Measurements from ENCODE around the gene OSTF1.

Gene OSTF1

DNA sequence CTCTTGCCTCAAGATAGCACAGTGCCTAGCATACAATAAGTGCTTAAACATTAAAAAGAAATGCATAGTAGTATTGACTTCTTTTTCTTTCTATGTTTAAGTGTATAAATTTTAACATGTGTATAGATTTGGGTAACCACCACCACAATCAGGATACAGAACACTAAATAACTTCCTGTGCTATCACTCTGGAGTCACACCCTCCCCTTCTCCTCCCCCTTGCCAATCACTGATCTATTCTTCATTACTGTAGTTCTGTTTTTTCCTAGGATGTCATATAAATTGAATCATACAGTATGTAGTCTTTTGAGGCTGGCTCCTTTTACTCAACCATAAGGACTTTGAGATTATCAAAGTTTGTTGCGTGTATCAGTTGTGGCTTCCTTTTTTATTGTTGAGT, 68.5 kb downstream of the OSTF1 start:
- no peak overlapping the region for H2AK5ac ChIP-seq (ENCODE audit: low read length, severe bottlenecking)
- H3K14ac ChIP-seq (ENCODE audit: low read length in 2 of 2): no peak overlapping the region
- H4K91ac ChIP-seq (ENCODE audit: low read length): no peak overlapping the region
- no peaks in the 10 kb centered on the region for H3K27me3 ChIP-seq (ENCODE audit: control insufficient read depth in 1 of 2, insufficient read depth in 1 of 2, low read length in 2 of 2)
- no peaks in the 10 kb centered on the region for H3K4me1 ChIP-seq (ENCODE audit: control insufficient read depth, insufficient read depth, low read depth, low read length)
- DNase-seq: no peak
- H3K23ac ChIP-seq (ENCODE audit: low read length in 2 of 2): no peak overlapping the region
- 100% methylated on average over 1 of the region's 1 CpG for WGBS
- no peak overlapping the region for H4K8ac ChIP-seq (ENCODE audit: low read length)
- no peak overlapping the region for H2BK15ac ChIP-seq (ENCODE audit: low read depth, poor library complexity, severe bottlenecking)
- H2BK120ac ChIP-seq (ENCODE audit: low read depth, low read length): no peak overlapping the region
- no peaks in the 10 kb centered on the region for H3K79me1 ChIP-seq (replicated peaks; ENCODE audit: low read length, poor library complexity, severe bottlenecking)
- no peak overlapping the region for H3K18ac ChIP-seq (ENCODE audit: low read depth in 1 of 2, low read length in 2 of 2)
- peaks cover 5 to 28% of the 10 kb centered on the region in 2 experiments for H3K36me3 ChIP-seq (ENCODE audit: control insufficient read depth in 1 of 2, insufficient read depth in 2 of 2, low read depth in 1 of 2, low read length in 2 of 2)
- no peak overlapping the region for H2AFZ ChIP-seq (ENCODE audit: low read depth, low read length)
- no peak overlapping the region for H3K27ac ChIP-seq (ENCODE audit: low read length, poor library complexity, severe bottlenecking)
- no peaks in the 10 kb centered on the region for H3K9me3 ChIP-seq (ENCODE audit: control insufficient read depth, low read length)
- no peak overlapping the region for H3K4ac ChIP-seq (ENCODE audit: low read depth in 1 of 2, low read length in 2 of 2)
- no peak overlapping the region for H3K4me2 ChIP-seq (ENCODE audit: low read length, poor library complexity, severe bottlenecking)
- no peak overlapping the region for H3K4me3 ChIP-seq (ENCODE audit: insufficient read depth in 1 of 2, low read depth in 1 of 2, low read length in 2 of 2)
- H3K9ac ChIP-seq (ENCODE audit: low read length): no peak overlapping the region
- H2BK5ac ChIP-seq (ENCODE audit: low read depth, low read length, poor library complexity, severe bottlenecking): no peak overlapping the region
- no peak overlapping the region for H2BK12ac ChIP-seq (ENCODE audit: low read length in 2 of 2)

DNA sequence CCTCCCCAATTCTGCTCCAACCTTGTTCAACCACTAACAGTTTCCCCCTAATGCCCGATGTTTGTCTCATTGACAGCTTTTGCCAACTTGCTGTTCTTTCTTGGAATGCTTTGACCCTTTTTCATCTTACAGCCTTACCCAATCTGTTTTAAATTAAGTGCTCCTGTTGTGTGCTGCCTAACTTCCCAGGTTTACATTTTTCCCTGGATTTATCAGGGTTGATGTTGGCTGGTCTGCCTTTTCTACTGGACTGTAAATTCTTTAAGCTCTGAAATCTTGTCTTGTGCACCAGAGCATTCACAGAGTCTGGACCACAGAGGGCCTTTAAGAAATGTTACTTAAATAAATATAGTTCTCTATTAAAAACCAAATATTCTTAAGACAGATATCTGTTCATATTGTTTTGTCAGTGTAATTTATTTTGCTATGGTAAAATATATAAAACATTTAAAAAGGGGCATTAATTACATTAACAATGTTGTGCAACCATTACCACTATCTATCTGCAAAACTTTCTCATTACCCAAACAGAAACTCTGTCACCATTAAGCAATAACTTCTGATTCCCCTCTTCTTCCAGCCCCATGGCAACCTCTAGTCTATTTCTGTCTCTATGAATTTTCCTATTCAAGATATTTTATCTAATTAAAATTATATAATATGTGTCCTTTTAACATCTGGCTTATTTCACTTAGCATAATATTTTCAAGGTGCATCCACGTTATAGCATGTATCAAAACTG, 73.0 kb downstream of the OSTF1 start:
- H4K91ac ChIP-seq (ENCODE audit: low read length): no peak overlapping the region
- H3K79me1 ChIP-seq (replicated peaks; ENCODE audit: low read length, poor library complexity, severe bottlenecking): no peaks in the 10 kb centered on the region
- no peak overlapping the region for H3K27ac ChIP-seq (ENCODE audit: low read length, poor library complexity, severe bottlenecking)
- peaks cover 35% of the 10 kb centered on the region for H3K9me3 ChIP-seq (ENCODE audit: control insufficient read depth, low read length)
- no peak overlapping the region for H3K4me2 ChIP-seq (ENCODE audit: low read length, poor library complexity, severe bottlenecking)
- no peak for DNase-seq
- peaks cover 0 to 22% of the 10 kb centered on the region in 2 experiments for H3K36me3 ChIP-seq (ENCODE audit: control insufficient read depth in 1 of 2, insufficient read depth in 2 of 2, low read depth in 1 of 2, low read length in 2 of 2)
- H3K9ac ChIP-seq (ENCODE audit: low read length): no peak overlapping the region
- no peak overlapping the region for H3K14ac ChIP-seq (ENCODE audit: low read length in 2 of 2)
- H2BK120ac ChIP-seq (ENCODE audit: low read depth, low read length): no peak overlapping the region
- H2AK5ac ChIP-seq (ENCODE audit: low read length, severe bottlenecking): no peak overlapping the region
- H4K8ac ChIP-seq (ENCODE audit: low read length): no peak overlapping the region
- H3K23ac ChIP-seq (ENCODE audit: low read length in 2 of 2): no peak overlapping the region
- no peaks in the 10 kb centered on the region for H3K4me1 ChIP-seq (ENCODE audit: control insufficient read depth, insufficient read depth, low read depth, low read length)
- H2AFZ ChIP-seq (ENCODE audit: low read depth, low read length): no peak overlapping the region
- no peak overlapping the region for H3K4ac ChIP-seq (ENCODE audit: low read depth in 1 of 2, low read length in 2 of 2)
- H2BK12ac ChIP-seq (ENCODE audit: low read length in 2 of 2): no peak overlapping the region
- H2BK15ac ChIP-seq (ENCODE audit: low read depth, poor library complexity, severe bottlenecking): no peak overlapping the region
- no peak overlapping the region for H3K4me3 ChIP-seq (ENCODE audit: insufficient read depth in 1 of 2, low read depth in 1 of 2, low read length in 2 of 2)
- H3K18ac ChIP-seq (ENCODE audit: low read depth in 1 of 2, low read length in 2 of 2): no peak overlapping the region
- H2BK5ac ChIP-seq (ENCODE audit: low read depth, low read length, poor library complexity, severe bottlenecking): no peak overlapping the region
- WGBS: 96% methylated on average over 1 of the region's 2 CpGs
- H3K27me3 ChIP-seq (ENCODE audit: control insufficient read depth in 1 of 2, insufficient read depth in 1 of 2, low read length in 2 of 2): no peaks in the 10 kb centered on the region

DNA sequence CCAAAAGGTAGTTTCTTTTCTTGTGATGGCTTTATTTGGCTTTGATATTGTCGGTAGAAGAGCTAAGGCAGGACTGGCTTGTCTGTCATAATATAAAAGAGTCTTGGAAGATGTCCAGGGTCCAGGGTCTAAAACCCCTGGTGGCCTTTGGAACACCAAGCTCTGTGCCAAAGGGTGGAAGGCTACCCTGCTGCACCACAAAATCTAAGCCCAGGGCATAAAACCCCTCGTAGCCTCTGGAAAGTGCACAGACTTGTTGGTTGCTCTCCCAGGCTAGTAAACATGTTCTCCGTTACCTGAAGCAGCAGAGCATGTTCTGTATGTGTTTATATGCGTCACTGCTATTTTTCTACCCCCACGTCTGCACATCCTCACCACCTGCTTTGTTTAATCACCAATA, 75.5 kb downstream of the OSTF1 start:
- Histone ChIP-seq H3K79me1 (replicated peaks; ENCODE audit: low read length, poor library complexity, severe bottlenecking) (no peaks in the 10 kb centered on the region), H3K27me3 (ENCODE audit: control insufficient read depth in 1 of 2, insufficient read depth in 1 of 2, low read length in 2 of 2) (no peaks in the 10 kb centered on the region), H2AFZ (ENCODE audit: low read depth, low read length) (no peak overlapping the region), H3K4me1 (ENCODE audit: control insufficient read depth, insufficient read depth, low read depth, low read length) (no peaks in the 10 kb centered on the region), H2BK15ac (ENCODE audit: low read depth, poor library complexity, severe bottlenecking) (no peak overlapping the region), H3K4ac (ENCODE audit: low read depth in 1 of 2, low read length in 2 of 2) (no peak overlapping the region), H3K9ac (ENCODE audit: low read length) (no peak overlapping the region), H3K4me2 (ENCODE audit: low read length, poor library complexity, severe bottlenecking) (no peak overlapping the region), H3K18ac (ENCODE audit: low read depth in 1 of 2, low read length in 2 of 2) (no peak overlapping the region), H3K27ac (ENCODE audit: low read length, poor library complexity, severe bottlenecking) (no peak overlapping the region), H3K36me3 (ENCODE audit: control insufficient read depth in 1 of 2, insufficient read depth in 2 of 2, low read depth in 1 of 2, low read length in 2 of 2) (peaks cover 0 to 40% of the 10 kb centered on the region in 2 experiments), H4K8ac (ENCODE audit: low read length) (no peak overlapping the region), H3K4me3 (ENCODE audit: insufficient read depth in 1 of 2, low read depth in 1 of 2, low read length in 2 of 2) (no peak overlapping the region), H3K14ac (ENCODE audit: low read length in 2 of 2) (no peak overlapping the region), H4K91ac (ENCODE audit: low read length) (no peak overlapping the region), H2BK5ac (ENCODE audit: low read depth, low read length, poor library complexity, severe bottlenecking) (no peak overlapping the region), H3K23ac (ENCODE audit: low read length in 2 of 2) (no peak overlapping the region), H2BK12ac (ENCODE audit: low read length in 2 of 2) (no peak overlapping the region), H2BK120ac (ENCODE audit: low read depth, low read length) (no peak overlapping the region), H3K9me3 (ENCODE audit: control insufficient read depth, low read length) (peaks cover 49% of the 10 kb centered on the region), H2AK5ac (ENCODE audit: low read length, severe bottlenecking) (no peak overlapping the region)
- WGBS: 92% methylated on average over 5 of the region's 5 CpGs
- no peak for DNase-seq

DNA sequence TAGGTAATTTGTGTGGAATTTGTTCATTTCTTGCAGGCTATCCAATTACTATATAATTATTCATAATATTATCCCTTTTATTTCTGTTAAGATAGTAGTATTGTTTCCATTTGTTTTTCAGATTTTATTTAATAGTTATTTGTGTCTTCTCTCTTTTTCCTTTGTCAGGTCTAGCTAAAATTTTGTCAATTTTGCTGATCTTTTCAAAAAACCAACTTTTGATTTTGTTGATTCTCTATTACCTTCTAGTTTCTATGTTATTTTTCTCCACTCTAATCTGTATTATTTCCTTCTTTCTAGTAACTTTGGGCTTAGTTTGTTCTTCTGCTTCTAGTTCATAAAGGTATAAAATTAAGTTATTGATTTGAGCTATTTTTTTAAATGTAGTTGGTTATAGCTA, 76.3 kb downstream of the OSTF1 start:
- Histone ChIP-seq H2BK12ac (ENCODE audit: low read length in 2 of 2) (no peak overlapping the region), H2BK15ac (ENCODE audit: low read depth, poor library complexity, severe bottlenecking) (no peak overlapping the region), H2BK5ac (ENCODE audit: low read depth, low read length, poor library complexity, severe bottlenecking) (peak overlapping the region; percentile 19), H2BK120ac (ENCODE audit: low read depth, low read length) (no peak overlapping the region), H2AK5ac (ENCODE audit: low read length, severe bottlenecking) (no peak overlapping the region), H3K4me3 (ENCODE audit: insufficient read depth in 1 of 2, low read depth in 1 of 2, low read length in 2 of 2) (no peak overlapping the region), H3K79me1 (replicated peaks; ENCODE audit: low read length, poor library complexity, severe bottlenecking) (no peaks in the 10 kb centered on the region), H2AFZ (ENCODE audit: low read depth, low read length) (no peak overlapping the region), H3K23ac (ENCODE audit: low read length in 2 of 2) (no peak overlapping the region), H3K9ac (ENCODE audit: low read length) (no peak overlapping the region), H3K4ac (ENCODE audit: low read depth in 1 of 2, low read length in 2 of 2) (no peak overlapping the region), H3K27me3 (ENCODE audit: control insufficient read depth in 1 of 2, insufficient read depth in 1 of 2, low read length in 2 of 2) (no peaks in the 10 kb centered on the region), H3K14ac (ENCODE audit: low read length in 2 of 2) (no peak overlapping the region), H3K27ac (ENCODE audit: low read length, poor library complexity, severe bottlenecking) (no peak overlapping the region), H3K36me3 (ENCODE audit: control insufficient read depth in 1 of 2, insufficient read depth in 2 of 2, low read depth in 1 of 2, low read length in 2 of 2) (peaks cover 0 to 40% of the 10 kb centered on the region in 2 experiments), H3K4me1 (ENCODE audit: control insufficient read depth, insufficient read depth, low read depth, low read length) (no peaks in the 10 kb centered on the region), H4K8ac (ENCODE audit: low read length) (no peak overlapping the region), H3K9me3 (ENCODE audit: control insufficient read depth, low read length) (peaks cover 49% of the 10 kb centered on the region), H3K18ac (ENCODE audit: low read depth in 1 of 2, low read length in 2 of 2) (no peak overlapping the region), H3K4me2 (ENCODE audit: low read length, poor library complexity, severe bottlenecking) (no peak overlapping the region), H4K91ac (ENCODE audit: low read length) (no peak overlapping the region)
- DNase-seq: no peak

All from mesenchymal stem cell (in vitro differentiated cells and primary cell).